ENCODE measurements around the gene TMEM63C.
"Not testable (repeated sequence)": the region's sequence is repeated elsewhere in the genome, so short reads cannot be mapped to it uniquely, and the experiment has no call there.

The TMEM63C gene

GRCh38 chr14:77157740-77158139, 23.9 kb upstream of the TMEM63C start:
- no peak for DNase-seq

- DNase-seq: peak; percentile 77
These were observed 23.3 kb upstream of the TMEM63C start for GRCh38 chr14:77158175-77158881.

GRCh38 chr14:77158882-77159255, 22.7 kb upstream of the TMEM63C start:
- no peak for DNase-seq

GRCh38 chr14:77161011-77161410, 20.6 kb upstream of the TMEM63C start:
- no peak for DNase-seq

DNA sequence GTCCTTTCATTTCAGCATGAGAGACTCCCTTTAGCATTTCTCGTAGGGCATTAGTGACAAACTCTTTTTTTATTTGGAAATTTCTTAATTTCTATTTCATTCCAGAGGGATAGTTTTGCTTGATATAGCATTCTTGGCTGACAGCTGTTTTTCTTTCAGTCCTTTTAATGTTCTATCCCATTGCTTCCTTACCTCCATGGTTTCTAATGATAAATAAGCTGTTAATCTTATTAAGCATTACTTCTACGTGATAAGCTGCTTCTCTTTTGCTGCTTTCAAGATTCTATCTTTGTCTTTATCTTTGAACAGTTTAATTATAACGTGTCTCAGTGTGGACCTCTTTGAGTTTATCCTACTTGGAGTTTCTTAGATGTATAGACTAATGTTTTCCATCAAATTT, 11.6 kb upstream of the TMEM63C start:
- DNase-seq: no peak

- no peak for DNase-seq
These were observed 8.7 kb upstream of the TMEM63C start for GRCh38 chr14:77172916-77173315.

DNA sequence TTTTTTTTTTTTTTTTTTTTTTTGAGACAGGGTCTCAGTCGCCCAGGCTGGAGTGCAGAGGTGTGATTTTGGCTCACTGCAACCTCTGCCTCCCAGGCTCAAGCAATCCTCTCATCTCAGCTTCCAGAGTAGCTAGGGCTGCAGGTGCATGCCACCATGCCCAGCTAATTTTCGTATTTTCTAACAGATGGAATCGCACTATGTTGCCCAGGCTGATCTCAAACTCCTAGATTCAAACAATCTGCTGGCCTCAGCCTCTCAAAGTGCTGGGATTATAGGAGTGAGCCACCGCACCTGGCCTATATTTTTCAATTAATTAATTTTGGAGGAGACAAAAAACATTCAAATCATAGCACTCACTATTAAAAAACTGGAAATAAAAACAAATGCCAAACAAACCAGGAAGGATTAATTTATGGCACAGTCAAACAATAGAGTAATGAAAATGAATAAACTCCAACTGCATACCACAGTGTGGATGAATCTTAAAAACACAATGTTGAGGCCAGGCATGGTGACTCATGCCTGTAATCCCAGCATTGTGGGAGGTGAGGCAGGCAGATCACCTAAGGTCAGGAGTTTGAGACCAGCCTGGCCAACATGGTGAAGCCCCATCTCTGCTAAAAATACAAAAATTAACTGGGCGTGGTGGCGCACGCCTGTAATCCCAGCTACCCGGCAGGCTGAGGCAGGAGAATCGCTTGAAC, 7.5 kb upstream of the TMEM63C start:
- not testable (repeated sequence) for DNase-seq

GRCh38 chr14:77175843-77176242, 5.8 kb upstream of the TMEM63C start:
- DNase-seq: no peak

DNA sequence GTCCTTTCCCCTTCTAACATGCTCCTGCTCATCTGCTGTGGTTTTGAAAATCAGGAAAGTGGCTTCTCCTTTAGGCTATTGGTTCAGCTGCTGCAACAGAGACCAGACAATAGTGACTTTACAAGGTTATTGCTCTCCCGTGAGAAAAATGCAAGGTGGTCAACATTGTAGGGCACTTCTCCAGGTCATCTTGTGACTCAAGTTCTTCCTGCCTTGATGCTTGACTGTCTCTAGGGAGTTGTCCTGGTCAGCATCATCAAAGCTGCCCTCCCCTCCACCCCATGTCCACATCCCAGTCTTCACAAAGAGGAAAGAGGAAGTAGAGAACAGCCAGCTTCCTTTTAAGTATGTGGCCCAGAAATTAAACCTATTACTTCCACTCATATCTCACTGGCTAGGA, 3.9 kb upstream of the TMEM63C start:
- no peak for DNase-seq

DNA sequence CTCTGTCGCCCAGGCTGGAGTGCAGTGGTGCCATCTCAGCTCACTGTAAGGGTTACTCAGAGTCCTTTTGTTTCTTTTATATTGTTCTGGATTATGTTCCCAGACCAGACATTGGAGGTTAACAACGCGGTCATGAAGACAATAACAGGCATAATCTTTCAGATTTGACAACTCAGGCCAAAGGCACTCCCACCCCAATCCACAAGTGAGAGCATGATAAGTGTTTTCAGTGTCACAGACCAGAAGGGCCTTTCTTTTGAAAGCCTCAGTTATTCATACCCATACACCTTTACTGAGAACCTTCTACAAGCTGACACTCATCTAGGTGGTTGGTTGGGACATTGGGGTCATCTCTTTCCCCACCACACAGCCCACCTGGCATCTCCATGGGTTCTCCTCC, 2.9 kb upstream of the TMEM63C start:
- no peak for DNase-seq

DNA sequence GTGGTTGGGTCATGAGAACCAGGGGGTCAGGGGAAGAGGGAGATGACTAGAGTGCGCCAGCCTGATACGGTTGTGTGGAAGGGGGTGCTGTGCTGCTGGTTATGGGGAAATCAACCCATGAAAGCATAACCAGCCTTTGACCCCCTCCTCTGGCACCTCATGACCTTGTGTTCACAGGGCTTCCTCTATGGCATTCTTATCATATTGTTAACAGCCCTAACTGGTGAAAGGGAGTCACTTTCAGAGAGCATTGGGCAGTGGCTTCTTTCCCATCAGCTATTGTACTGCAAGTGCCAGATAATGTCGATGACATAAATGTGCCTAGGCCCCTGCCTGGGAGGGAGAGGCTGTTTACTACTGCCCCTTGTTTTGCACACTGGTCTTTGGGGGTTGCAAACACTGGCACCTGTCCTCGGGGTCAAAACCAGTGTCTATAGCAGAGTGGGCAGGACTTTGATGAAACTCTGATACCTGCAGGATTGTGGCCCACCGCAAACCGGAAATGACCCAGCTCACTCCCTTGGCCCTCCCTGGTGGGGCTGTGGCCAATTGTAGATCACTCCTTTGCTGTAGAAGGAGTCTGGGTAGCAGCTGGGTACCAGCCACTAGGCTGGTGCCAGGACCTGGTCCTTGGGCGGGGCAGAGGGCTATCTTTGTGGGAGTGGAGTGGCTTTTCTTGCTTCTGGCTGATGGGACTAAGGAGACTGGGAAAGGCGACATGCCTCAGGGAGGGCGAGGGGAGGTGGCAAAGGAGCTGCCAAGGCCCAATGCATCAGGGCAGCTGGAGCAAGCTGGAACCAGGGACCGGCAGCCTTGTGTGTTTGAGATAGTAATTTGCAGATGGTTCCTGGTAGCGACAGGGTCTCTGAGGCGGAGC, 634 bp upstream of the TMEM63C start:
- DNase-seq: no peak

DNA sequence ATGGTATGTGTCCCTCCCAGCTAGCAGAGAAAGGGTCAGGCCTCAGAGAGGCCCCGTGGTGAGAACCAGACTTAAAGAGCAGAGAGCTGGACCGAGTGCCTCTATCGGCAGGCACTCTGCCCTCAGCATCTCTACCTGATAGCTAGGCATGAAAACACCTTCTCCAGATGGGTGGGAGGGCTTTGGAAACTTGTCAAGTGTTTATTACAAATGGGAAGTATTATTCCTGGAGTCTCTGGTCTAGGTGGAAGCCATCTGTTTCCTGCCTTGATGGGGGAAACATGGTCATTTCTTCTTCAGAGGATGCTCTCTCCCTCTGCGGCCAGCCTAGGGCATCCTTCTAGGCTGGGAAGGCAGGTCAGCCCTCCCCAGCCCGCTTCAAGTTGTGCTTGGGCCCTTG, 2.3 kb downstream of the TMEM63C start:
- no peak for DNase-seq

DNA sequence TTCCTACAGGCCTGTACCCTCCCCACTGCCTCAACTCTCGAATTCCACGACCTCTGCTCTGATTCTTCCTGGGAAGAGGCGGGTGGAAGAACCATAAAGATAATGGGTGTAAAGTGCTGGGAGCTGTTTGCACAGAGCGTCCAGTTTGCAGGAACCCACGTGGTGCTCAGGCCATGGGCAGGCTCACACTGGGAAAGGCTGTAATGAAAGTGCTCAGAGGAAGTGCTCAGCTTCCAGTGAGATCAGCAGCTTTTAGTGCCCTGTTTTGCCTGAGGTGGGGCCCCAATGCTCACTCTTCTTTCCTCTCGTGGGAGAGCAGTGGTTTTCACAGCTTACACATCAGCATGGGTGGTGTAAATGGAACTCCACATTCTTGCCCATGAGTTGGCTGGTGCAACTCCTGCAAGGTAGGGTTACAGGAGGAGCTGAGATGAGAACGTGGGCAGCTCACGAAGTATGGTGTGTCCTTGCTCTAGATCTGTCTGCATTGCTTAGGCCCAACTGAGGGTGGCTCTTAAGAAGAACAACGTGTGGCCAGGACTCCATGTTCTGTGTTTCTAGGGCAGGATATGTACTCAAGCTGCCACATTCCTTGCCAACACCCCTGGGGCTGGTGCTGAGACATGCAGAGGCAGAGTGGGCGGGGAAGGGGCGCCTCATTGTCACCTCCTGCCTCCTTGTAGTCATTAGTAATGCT, 2.9 kb downstream of the TMEM63C start:
- DNase-seq: no peak

DNA sequence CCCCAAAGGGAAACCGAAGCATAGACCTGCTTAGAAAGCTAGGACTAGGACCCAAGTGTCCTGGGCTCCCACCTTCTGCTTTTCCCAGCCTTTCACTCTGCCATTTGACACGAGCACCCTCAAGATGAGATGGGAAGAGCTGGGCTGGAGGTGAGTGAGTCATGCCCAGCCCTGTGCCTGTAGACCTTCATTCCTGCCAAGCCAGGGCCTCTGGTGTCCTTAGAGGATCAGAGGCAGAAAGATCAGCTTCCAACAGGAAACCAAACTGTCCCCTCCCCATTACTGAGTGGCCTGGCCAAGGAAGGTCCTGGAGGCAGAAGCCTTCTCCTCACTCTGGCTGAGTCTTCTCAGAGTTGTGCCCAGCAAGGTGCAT, 3.5 kb downstream of the TMEM63C start:
- DNase-seq: no peak

DNA sequence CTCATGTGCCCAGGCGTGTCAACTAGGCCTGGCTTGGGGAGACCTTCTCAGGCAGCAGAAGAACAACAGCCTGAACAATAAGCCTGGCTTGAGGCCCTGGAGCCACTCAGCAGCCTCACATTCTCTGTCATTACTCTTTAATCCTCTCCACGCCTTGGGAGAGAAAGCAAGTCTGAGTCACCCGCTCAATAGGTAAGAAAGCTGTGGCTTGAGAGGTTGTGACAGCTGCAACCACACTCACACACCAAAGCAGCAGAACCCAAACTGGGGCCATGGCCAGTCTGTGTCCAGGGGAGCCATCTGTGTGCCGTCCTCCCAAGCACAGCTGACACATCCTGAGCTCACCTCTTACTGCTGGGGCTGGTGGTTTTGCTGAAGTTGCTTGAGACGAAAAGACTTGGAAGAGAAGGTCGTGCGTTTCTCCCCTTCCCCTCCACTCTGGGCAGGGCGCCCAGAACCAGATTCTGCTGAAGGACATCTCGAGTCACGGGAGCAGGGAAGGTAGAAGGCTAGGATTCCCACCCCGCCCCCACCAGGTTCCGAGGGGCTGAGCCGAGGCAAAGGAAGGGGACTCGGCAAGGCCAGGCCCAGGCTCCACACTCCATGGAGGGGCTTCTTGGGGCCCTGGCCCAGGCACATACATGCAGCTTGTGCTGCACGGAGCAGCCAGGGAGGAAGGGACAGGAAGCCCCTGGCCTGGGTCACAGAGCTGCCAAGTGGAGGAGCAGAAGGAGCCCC, 5.5 kb downstream of the TMEM63C start:
- no peak for DNase-seq

DNA sequence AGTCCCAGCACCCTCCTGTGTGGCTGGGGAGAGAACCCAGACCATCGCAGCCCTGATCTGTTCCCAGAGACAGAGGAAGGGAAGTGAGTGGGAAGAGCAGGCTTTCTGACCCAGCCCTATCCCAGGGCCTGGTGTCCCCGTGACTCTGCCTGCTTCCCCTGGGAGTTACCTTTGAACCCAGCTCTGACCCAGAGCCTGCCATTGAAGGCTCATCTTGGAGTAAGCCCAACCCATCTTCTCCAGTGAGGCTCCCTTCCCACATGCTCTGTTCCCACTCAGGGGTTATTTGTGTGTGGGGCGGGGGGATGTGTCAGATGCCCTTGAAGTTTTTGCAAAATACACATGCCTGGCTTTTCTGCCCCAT, 6.0 kb downstream of the TMEM63C start:
- DNase-seq: no peak

DNA sequence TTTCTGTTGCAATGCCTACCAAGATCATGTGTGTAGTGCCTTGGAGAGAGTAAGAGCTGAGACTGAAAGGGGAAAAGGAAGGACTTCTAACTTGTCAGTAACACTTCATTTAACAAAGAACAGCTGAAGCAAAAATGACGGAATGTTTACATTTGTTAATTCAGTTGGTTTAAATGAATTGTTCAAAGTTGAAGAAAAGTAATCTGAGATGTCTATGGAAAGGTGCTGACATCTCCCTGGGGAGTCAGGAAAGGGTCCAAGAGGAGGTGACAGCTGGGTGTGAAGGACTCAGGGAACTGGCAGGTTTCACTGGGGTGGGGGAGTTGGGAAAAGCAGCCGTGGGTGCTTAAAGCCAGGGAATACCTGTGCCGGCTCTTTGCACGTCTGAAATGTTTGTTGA, 7.9 kb downstream of the TMEM63C start:
- no peak for DNase-seq

DNA sequence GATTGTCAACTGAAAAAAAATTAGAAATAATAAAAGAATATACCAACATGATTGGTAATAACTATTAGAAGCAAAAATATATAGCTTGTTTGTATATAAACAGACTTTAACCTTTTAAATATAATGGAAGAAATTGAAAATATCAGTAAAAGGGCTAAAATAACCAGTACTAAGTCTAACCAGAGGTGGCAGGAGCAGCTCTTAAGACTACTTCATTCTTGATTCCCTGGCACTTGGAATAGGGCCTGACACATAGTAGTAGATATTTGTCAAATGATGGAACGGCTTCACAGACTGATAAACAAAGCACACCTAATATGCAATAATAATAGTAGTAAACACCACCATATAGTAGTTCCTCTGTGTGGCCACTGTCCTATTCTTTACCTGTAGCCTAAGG, 9.4 kb downstream of the TMEM63C start:
- DNase-seq: no peak

DNA sequence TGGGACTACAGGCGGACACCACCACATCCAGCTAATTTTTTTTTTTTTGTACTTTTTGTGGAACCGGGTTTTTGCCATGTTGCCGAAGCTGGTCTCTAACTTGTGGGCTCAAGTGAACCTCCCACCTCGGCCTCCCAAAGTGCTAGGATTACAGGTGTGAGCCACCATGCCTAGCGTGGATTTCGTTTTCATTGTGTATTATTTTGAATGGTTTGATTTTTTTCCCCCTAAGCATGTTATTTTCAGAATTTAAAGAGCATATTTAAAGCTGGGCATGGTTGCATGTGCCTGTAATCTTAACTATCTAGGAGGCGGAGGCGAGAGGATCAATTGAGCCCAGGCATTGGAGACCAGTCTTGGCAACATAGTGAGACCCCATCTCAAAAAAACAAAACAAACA, 13.1 kb downstream of the TMEM63C start:
- no peak for DNase-seq

GRCh38 chr14:77195766-77196165, 14.2 kb downstream of the TMEM63C start:
- DNase-seq: no peak

- DNase-seq: no peak
These were observed 16.4 kb downstream of the TMEM63C start for GRCh38 chr14:77197988-77198387.

DNA sequence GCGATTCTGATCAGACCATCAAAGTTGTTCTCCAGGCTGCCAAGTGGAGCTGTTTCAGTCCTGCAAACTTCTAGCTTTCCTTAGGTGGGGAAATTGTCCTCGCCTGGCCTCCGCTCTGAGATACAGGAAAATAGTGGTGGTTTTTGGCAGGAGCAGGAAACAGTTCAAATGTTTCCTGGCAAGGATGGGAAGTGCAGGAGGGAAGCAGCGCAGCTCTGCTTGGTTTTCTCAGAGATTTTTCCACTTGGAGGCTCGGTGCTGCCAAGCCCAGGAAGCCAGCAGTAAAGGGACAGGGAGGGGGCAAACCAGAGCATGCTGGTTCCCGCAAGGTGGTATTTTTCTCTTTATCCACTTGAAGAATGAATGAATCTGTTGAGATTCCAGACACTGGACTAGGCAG, 17.0 kb downstream of the TMEM63C start:
- no peak for DNase-seq

DNA sequence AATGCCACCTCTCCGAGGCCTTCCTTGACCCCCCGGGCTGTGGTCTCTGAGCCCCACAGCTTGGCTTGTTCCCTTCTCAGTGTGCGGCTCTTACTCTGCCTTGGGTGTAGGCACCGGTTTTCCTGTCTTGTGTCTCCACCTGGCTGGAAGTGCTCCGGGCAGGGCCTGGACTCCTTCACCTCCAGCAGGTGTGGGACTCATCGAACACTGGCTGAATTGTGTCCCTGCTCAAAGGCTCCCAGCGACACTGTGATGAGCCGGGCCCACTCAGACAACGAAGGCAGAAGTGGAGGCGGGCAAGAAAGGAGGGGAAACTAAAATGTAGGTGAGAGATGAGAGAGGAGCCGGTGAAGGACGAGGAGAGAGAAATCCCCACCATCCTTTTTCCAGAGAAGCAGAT, 18.0 kb downstream of the TMEM63C start:
- no peak for DNase-seq
